Measurements from ENCODE around the gene DCAF16.

- TF ChIP-seq, protein P1, sequence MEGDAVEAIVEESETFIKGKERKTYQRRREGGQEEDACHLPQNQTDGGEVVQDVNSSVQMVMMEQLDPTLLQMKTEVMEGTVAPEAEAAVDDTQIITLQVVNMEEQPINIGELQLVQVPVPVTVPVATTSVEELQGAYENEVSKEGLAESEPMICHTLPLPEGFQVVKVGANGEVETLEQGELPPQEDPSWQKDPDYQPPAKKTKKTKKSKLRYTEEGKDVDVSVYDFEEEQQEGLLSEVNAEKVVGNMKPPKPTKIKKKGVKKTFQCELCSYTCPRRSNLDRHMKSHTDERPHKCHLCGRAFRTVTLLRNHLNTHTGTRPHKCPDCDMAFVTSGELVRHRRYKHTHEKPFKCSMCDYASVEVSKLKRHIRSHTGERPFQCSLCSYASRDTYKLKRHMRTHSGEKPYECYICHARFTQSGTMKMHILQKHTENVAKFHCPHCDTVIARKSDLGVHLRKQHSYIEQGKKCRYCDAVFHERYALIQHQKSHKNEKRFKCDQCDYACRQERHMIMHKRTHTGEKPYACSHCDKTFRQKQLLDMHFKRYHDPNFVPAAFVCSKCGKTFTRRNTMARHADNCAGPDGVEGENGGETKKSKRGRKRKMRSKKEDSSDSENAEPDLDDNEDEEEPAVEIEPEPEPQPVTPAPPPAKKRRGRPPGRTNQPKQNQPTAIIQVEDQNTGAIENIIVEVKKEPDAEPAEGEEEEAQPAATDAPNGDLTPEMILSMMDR (IDR thresholded peaks at IDR 0.05), result no peak
- TF ChIP-seq EZH2 (IDR thresholded peaks at IDR 0.05), result no peak
Measured at GRCh38 chr4:17797808-17798207, 12.7 kb downstream of the DCAF16 start.

Measured in neural progenitor cell (in vitro differentiated cells).